Measurements from ENCODE around the gene MYH2.

MYH2 gene

DNA sequence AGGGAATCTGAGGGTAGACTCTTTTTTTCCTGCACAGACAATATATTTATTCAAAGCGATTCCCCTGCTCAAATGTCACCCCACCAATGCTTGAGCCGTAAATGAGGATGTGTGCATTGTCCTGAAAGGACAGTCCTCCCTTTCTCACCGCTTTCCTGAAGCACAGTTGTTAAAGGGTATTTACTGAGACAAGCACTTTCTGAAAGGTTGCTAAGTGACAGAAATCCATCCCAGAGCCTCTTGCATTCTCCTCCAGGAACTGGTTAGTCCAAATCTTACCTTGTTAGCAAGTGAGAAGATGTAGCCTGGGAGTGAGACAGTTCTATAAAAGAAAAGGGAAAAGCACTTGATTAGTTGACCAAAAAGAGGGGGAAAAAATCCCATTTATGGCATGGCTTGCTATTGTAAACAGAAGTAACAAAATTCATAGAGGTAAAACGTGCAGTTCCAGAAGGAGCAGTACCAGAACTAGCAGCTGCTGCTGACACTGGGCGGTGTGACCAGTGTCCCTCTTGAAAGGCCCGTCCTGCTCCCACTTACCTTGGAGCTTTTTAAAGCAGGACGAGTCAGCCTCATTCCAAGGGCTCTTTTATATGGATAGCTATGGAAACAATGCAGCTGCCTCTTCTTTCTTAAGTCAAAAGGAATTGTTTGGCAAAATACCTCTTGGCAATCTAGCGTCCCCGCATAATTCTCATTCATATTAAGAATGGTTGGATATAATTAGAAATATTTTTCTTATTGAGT lies at the start of gene MYH2:
TSS of gene MYH2 (minus strand) at position 563 of the 747 bp plus-strand sequence. CDS start 1,738 bp downstream, outside the sequence.
- no peak within 1 kb of the TSS for H3K4me2 ChIP-seq (ENCODE audit: low read length)
- no peak within 1 kb of the TSS for H2AFZ ChIP-seq (ENCODE audit: low read length)
- H3K27me3 ChIP-seq (ENCODE audit: insufficient read depth, low read length): no peaks in the 10 kb centered on the region
- H3K9me2 ChIP-seq (ENCODE audit: low read depth, low read length): no peaks in the 10 kb centered on the region
- TF ChIP-seq EZH2 (IDR thresholded peaks at IDR 0.05; ENCODE audit: borderline replicate concordance, low read length): no peak
- TF ChIP-seq, protein P1, sequence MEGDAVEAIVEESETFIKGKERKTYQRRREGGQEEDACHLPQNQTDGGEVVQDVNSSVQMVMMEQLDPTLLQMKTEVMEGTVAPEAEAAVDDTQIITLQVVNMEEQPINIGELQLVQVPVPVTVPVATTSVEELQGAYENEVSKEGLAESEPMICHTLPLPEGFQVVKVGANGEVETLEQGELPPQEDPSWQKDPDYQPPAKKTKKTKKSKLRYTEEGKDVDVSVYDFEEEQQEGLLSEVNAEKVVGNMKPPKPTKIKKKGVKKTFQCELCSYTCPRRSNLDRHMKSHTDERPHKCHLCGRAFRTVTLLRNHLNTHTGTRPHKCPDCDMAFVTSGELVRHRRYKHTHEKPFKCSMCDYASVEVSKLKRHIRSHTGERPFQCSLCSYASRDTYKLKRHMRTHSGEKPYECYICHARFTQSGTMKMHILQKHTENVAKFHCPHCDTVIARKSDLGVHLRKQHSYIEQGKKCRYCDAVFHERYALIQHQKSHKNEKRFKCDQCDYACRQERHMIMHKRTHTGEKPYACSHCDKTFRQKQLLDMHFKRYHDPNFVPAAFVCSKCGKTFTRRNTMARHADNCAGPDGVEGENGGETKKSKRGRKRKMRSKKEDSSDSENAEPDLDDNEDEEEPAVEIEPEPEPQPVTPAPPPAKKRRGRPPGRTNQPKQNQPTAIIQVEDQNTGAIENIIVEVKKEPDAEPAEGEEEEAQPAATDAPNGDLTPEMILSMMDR (IDR thresholded peaks at IDR 0.05; ENCODE audit: low read length): no peak
- H3F3A ChIP-seq (ENCODE audit: insufficient read depth, low read length): no peaks in the 10 kb centered on the region
- H3K9ac ChIP-seq (ENCODE audit: low read length): no peak within 1 kb of the TSS
- H3K79me2 ChIP-seq (ENCODE audit: insufficient read depth, low read length): no peaks in the 10 kb centered on the region
- no peaks in the 10 kb centered on the region for H3K9me3 ChIP-seq (ENCODE audit: low read length)
- no peaks in the 10 kb centered on the region for H3K36me3 ChIP-seq (ENCODE audit: insufficient read depth, low read length)
- no peaks in the 10 kb centered on the region for H4K20me1 ChIP-seq (ENCODE audit: insufficient read depth, low read length)
- H3K27ac ChIP-seq (ENCODE audit: low read depth, low read length, poor library complexity, severe bottlenecking): no peak within 1 kb of the TSS
- H3K4me1 ChIP-seq (ENCODE audit: insufficient read depth, low read length, severe bottlenecking): no peaks in the 10 kb centered on the region
- no peak within 1 kb of the TSS for H3K4me3 ChIP-seq (ENCODE audit: low read depth, low read length, poor library complexity, severe bottlenecking)

DNA sequence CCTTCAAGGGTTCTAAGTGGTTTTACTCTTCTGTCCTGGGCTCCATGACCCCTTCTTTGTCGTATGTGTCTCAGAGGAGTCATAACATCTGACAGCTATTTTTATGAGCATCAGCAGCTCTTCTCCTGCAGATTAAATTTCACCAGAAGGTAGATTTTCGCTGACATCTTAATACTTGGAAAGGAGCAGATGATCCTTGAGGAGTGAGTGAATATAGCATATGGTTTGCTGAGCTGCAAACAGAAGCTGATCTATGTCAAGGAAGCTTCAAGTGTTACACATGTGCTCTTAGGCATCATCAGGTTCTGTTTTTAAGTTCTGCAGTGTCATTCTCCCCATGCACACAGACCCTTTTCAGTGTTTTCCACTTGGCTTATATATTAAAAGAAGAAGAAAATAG lies 49.2 kb upstream of the MYH2 start:
- H3K9ac ChIP-seq (ENCODE audit: low read length): no peak overlapping the region
- H4K20me1 ChIP-seq (ENCODE audit: insufficient read depth, low read length): no peaks in the 10 kb centered on the region
- H3K27me3 ChIP-seq (ENCODE audit: insufficient read depth, low read length): no peaks in the 10 kb centered on the region; the same call in 1 of the 2 replicates
- H3K4me3 ChIP-seq (ENCODE audit: low read depth, low read length, poor library complexity, severe bottlenecking): no peak overlapping the region
- no peak overlapping the region for H2AFZ ChIP-seq (ENCODE audit: low read length)
- TF ChIP-seq, protein P1 (IDR thresholded peaks at IDR 0.05; ENCODE audit: low read length): no peak
- no peak for TF ChIP-seq EZH2 (IDR thresholded peaks at IDR 0.05; ENCODE audit: borderline replicate concordance, low read length)
- no peaks in the 10 kb centered on the region for H3K4me1 ChIP-seq (ENCODE audit: insufficient read depth, low read length, severe bottlenecking)
- H3K4me2 ChIP-seq (ENCODE audit: low read length): no peak overlapping the region
- H3K79me2 ChIP-seq (ENCODE audit: insufficient read depth, low read length): no peaks in the 10 kb centered on the region
- H3K36me3 ChIP-seq (ENCODE audit: insufficient read depth, low read length): no peaks in the 10 kb centered on the region
- no peaks in the 10 kb centered on the region for H3F3A ChIP-seq (ENCODE audit: insufficient read depth, low read length)
- H3K27ac ChIP-seq (ENCODE audit: low read depth, low read length, poor library complexity, severe bottlenecking): no peak overlapping the region
- H3K9me2 ChIP-seq (ENCODE audit: low read depth, low read length): no peaks in the 10 kb centered on the region
- H3K9me3 ChIP-seq (ENCODE audit: low read length): no peaks in the 10 kb centered on the region

DNA sequence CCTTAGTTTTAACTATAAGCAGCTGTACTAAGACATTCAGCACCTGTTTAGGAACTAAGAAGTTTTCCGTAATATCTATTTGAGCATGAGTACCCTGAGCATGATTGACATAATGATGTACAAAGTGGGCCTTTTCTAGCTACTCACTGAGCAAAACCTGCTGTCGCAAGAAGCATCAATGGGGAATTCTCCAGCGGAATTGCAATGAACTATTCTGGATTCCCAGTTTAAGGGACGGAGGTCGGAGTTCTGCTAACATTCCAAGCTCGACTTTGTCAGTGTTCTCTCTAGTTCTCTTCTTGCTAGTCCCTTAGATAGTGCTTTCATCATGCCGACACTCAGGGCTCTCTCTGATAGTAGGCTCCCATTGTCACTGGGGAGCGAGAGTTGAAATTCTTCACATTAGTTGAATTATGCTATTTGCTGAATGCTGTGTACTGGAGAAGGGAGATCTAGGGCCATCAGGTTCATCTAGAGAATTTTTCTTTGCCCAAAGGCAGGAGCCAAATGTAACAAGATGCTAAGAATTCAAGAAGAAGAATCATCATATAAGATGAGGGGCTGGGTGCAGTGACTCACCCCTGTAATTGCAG lies 40.2 kb upstream of the MYH2 start:
- no peaks in the 10 kb centered on the region for H3K9me2 ChIP-seq (ENCODE audit: low read depth, low read length)
- H3K9ac ChIP-seq (ENCODE audit: low read length): no peak overlapping the region
- H3K27me3 ChIP-seq (ENCODE audit: insufficient read depth, low read length): no peaks in the 10 kb centered on the region
- no peaks in the 10 kb centered on the region for H3F3A ChIP-seq (ENCODE audit: insufficient read depth, low read length)
- H3K36me3 ChIP-seq (ENCODE audit: insufficient read depth, low read length): no peaks in the 10 kb centered on the region
- H3K9me3 ChIP-seq (ENCODE audit: low read length): no peaks in the 10 kb centered on the region
- no peak for TF ChIP-seq EZH2 (IDR thresholded peaks at IDR 0.05; ENCODE audit: borderline replicate concordance, low read length)
- TF ChIP-seq, protein P1 (IDR thresholded peaks at IDR 0.05; ENCODE audit: low read length): no peak
- H3K4me1 ChIP-seq (ENCODE audit: insufficient read depth, low read length, severe bottlenecking): no peaks in the 10 kb centered on the region
- no peak overlapping the region for H3K27ac ChIP-seq (ENCODE audit: low read depth, low read length, poor library complexity, severe bottlenecking)
- no peaks in the 10 kb centered on the region for H4K20me1 ChIP-seq (ENCODE audit: insufficient read depth, low read length)
- H2AFZ ChIP-seq (ENCODE audit: low read length): no peak overlapping the region
- no peaks in the 10 kb centered on the region for H3K79me2 ChIP-seq (ENCODE audit: insufficient read depth, low read length)
- H3K4me2 ChIP-seq (ENCODE audit: low read length): no peak overlapping the region
- no peak overlapping the region for H3K4me3 ChIP-seq (ENCODE audit: low read depth, low read length, poor library complexity, severe bottlenecking)

Data from OCI-LY1 (cell line).